GM23338 (cell line): ENCODE measurements around the gene DRC7. TPM values are rescaled to one million over a fixed set of nuclear protein-coding genes. Genes with fewer than 3 reads are reported as not detected.

Experiments used
- ATAC-seq: fragments of 200-7000 bp; cut with Tn5 transposase; 3 replicates; pipeline ENCODE4 v1.9.1; 2020
- DNase-seq: peaks from one replicate; pipeline ENCODE4 v3.0.0-alpha.2; 2015; ENCODE audit warnings: low spot score
- H2AFZ ChIP-seq: fragments of 200-600 bp; sonication (generic); 2 replicates; pipeline ENCODE4 v1.8.0; 2016; ENCODE audit warnings: antibody characterized with exemption, mild to moderate bottlenecking, moderate library complexity
- H3F3A ChIP-seq: fragments of 200-600 bp; sonication (generic); replicated peaks from 2 replicates; pipeline ENCODE4 v1.8.0; 2017; ENCODE audit warnings: antibody characterized with exemption, mixed run types, low read depth
- H3K27ac ChIP-seq: fragments of 200-600 bp; sonication (generic); 2 replicates; pipeline ENCODE4 v1.6.1; 2016; ENCODE audit warnings: low read depth
- H3K27me3 ChIP-seq: fragments of 200-600 bp; sonication (generic); 2 replicates; pipeline ENCODE4 v1.8.0; 2016; ENCODE audit warnings: mild to moderate bottlenecking, mixed run types, moderate library complexity; ENCODE audit not compliant: insufficient read depth
- H3K36me3 ChIP-seq: fragments of 200-600 bp; sonication (generic); 2 replicates; pipeline ENCODE4 v1.8.0; 2016; ENCODE audit warnings: mild to moderate bottlenecking; ENCODE audit not compliant: insufficient read depth
- H3K4me1 ChIP-seq: fragments of 200-600 bp; sonication (generic); 2 replicates; pipeline ENCODE4 v1.8.0; 2016; ENCODE audit warnings: mild to moderate bottlenecking, moderate library complexity; ENCODE audit not compliant: insufficient read depth
- H3K4me2 ChIP-seq: fragments of 200-600 bp; sonication (generic); 2 replicates; pipeline ENCODE4 v1.7.1; 2017; ENCODE audit warnings: mixed run types
- H3K4me3 ChIP-seq: fragments of 200-600 bp; sonication (generic); 2 replicates; pipeline ENCODE4 v1.6.1; 2016; ENCODE audit warnings: mixed run types
- H3K79me2 ChIP-seq: fragments of 200-600 bp; sonication (generic); replicated peaks from 2 replicates; pipeline ENCODE4 v1.8.0; 2017; ENCODE audit warnings: mild to moderate bottlenecking; ENCODE audit not compliant: insufficient read depth
- H3K9me2 ChIP-seq: fragments of 200-600 bp; sonication (generic); 2 replicates; pipeline ENCODE4 v1.8.0; 2017; ENCODE audit not compliant: insufficient read depth
- H4K20me1 ChIP-seq: fragments of 200-600 bp; sonication (generic); replicated peaks from 2 replicates; pipeline ENCODE4 v1.8.0; 2017; ENCODE audit warnings: mild to moderate bottlenecking; ENCODE audit not compliant: insufficient read depth
- H3K27ac Mint-ChIP-seq: 2 replicates; pipeline ENCODE4 v1.8.0; 2020; ENCODE audit warnings: inconsistent platforms, mild to moderate bottlenecking, moderate library complexity, mixed read lengths
- H3K27me3 Mint-ChIP-seq: 3 replicates; pipeline ENCODE4 v1.8.0; 2022; ENCODE audit warnings: low read depth, mild to moderate bottlenecking, moderate library complexity, mixed read lengths, inconsistent platforms; ENCODE audit not compliant: insufficient read depth, poor library complexity
- H3K36me3 Mint-ChIP-seq: 3 replicates; pipeline ENCODE4 v1.8.0; 2021; ENCODE audit warnings: low read depth, mild to moderate bottlenecking, inconsistent platforms, moderate library complexity, mixed read lengths
- H3K4me1 Mint-ChIP-seq: 3 replicates; pipeline ENCODE4 v1.8.0; 2020; ENCODE audit warnings: mild to moderate bottlenecking, inconsistent platforms, mixed read lengths
- H3K4me3 Mint-ChIP-seq: 3 replicates; pipeline ENCODE4 v1.8.0; 2021; ENCODE audit warnings: moderate library complexity, mild to moderate bottlenecking, inconsistent platforms, mixed read lengths
- H3K9me3 Mint-ChIP-seq: 3 replicates; pipeline ENCODE4 v1.8.0; 2020; ENCODE audit warnings: moderate library complexity, mild to moderate bottlenecking, inconsistent platforms, mixed read lengths
- JUNB ChIP-seq: IDR thresholded peaks from one replicate; pipeline ENCODE4 v1.6.1; 2016; ENCODE audit warnings: antibody characterized with exemption; ENCODE audit not compliant: unreplicated experiment
- POLR2AphosphoS5 ChIP-seq: IDR thresholded peaks from 2 replicates; pipeline ENCODE4 v1.6.1; 2016; ENCODE audit warnings: antibody characterized with exemption, low read depth
- polyA plus RNA-seq: library from polyadenylated mRNA; unstranded; fragments of >200 nt; fragmentation: Nextera tagmentation; extraction: Ambion mirVana; gene quantifications from 2 replicates; pipeline ENCODE4 v1.2.1, GENCODE V29; 2016
- total RNA-seq: library from RNA; depleted of rRNA; stranded (reverse); fragments of >200 nt; shearing (Covaris generic); gene quantifications from 2 replicates; pipeline ENCODE4 v1.2.3, GENCODE V29; 2014
- TF ChIP-seq, protein P1 (sequence below): fragments of 250-450 bp; sonication (Bioruptor Pico); IDR thresholded peaks from 2 replicates; pipeline ENCODE4 v1.5.0; 2020; ENCODE audit warnings: mild to moderate bottlenecking, moderate library complexity
- TF ChIP-seq, protein P2 (sequence below), 2 experiments: fragments of 200-600 bp in 1 of 2; sonication (generic) in 1 of 2; conservative IDR thresholded peaks; 2 replicates each; pipeline versions ENCODE4 v1.5.1 to v1.6.1; 2016 to 2017; ENCODE audit warnings: antibody characterized with exemption in 2 of 2, low read depth in 2 of 2, mild to moderate bottlenecking in 2 of 2, moderate library complexity in 1 of 2

The DRC7 gene
- total and polyA plus RNA-seq, 2 experiments from 2014 or later: not detected

DNA sequence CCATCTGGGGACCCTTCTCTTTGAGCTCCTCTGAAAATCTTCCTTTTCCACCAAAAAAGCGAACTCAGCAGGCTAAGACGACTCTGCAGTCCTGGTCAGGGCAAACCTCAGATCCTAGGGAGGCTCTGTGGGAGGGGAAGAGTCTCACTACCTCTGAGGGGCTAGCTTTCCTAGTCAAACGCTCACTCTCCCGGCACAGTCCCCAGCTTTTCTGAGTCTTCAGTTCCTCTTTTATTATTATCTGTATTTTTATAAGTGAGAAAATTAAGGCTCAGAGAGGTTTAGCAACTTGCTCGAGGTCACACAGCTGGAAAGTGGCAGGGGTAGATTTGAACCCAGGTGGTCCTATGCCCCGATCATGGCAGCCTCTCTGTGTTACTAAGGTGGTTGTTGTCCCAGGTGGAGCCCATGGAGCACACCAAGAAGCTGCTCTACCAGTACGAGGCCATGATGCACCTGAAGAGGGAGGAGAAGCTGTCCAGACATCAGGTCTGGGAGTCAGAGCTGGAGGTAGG is 31.9 kb downstream of the DRC7 start (continued):
- TF ChIP-seq, protein P1, sequence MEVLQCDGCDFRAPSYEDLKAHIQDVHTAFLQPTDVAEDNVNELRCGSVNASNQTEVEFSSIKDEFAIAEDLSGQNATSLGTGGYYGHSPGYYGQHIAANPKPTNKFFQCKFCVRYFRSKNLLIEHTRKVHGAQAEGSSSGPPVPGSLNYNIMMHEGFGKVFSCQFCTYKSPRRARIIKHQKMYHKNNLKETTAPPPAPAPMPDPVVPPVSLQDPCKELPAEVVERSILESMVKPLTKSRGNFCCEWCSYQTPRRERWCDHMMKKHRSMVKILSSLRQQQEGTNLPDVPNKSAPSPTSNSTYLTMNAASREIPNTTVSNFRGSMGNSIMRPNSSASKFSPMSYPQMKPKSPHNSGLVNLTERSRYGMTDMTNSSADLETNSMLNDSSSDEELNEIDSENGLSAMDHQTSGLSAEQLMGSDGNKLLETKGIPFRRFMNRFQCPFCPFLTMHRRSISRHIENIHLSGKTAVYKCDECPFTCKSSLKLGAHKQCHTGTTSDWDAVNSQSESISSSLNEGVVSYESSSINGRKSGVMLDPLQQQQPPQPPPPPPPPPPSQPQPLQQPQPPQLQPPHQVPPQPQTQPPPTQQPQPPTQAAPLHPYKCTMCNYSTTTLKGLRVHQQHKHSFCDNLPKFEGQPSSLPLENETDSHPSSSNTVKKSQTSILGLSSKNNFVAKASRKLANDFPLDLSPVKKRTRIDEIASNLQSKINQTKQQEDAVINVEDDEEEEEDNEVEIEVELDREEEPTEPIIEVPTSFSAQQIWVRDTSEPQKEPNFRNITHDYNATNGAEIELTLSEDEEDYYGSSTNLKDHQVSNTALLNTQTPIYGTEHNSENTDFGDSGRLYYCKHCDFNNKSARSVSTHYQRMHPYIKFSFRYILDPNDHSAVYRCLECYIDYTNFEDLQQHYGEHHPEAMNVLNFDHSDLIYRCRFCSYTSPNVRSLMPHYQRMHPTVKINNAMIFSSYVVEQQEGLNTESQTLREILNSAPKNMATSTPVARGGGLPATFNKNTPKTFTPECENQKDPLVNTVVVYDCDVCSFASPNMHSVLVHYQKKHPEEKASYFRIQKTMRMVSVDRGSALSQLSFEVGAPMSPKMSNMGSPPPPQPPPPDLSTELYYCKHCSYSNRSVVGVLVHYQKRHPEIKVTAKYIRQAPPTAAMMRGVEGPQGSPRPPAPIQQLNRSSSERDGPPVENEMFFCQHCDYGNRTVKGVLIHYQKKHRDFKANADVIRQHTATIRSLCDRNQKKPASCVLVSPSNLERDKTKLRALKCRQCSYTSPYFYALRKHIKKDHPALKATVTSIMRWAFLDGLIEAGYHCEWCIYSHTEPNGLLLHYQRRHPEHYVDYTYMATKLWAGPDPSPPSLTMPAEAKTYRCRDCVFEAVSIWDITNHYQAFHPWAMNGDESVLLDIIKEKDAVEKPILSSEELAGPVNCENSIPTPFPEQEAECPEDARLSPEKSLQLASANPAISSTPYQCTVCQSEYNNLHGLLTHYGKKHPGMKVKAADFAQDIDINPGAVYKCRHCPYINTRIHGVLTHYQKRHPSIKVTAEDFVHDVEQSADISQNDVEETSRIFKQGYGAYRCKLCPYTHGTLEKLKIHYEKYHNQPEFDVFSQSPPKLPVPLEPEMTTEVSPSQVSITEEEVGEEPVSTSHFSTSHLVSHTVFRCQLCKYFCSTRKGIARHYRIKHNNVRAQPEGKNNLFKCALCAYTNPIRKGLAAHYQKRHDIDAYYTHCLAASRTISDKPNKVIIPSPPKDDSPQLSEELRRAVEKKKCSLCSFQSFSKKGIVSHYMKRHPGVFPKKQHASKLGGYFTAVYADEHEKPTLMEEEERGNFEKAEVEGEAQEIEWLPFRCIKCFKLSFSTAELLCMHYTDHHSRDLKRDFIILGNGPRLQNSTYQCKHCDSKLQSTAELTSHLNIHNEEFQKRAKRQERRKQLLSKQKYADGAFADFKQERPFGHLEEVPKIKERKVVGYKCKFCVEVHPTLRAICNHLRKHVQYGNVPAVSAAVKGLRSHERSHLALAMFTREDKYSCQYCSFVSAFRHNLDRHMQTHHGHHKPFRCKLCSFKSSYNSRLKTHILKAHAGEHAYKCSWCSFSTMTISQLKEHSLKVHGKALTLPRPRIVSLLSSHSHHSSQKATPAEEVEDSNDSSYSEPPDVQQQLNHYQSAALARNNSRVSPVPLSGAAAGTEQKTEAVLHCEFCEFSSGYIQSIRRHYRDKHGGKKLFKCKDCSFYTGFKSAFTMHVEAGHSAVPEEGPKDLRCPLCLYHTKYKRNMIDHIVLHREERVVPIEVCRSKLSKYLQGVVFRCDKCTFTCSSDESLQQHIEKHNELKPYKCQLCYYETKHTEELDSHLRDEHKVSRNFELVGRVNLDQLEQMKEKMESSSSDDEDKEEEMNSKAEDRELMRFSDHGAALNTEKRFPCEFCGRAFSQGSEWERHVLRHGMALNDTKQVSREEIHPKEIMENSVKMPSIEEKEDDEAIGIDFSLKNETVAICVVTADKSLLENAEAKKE (CRISPR knock-in tag): no peak
- TF ChIP-seq POLR2AphosphoS5 (no peak), JUNB (no peak)
- TF ChIP-seq, protein P2, sequence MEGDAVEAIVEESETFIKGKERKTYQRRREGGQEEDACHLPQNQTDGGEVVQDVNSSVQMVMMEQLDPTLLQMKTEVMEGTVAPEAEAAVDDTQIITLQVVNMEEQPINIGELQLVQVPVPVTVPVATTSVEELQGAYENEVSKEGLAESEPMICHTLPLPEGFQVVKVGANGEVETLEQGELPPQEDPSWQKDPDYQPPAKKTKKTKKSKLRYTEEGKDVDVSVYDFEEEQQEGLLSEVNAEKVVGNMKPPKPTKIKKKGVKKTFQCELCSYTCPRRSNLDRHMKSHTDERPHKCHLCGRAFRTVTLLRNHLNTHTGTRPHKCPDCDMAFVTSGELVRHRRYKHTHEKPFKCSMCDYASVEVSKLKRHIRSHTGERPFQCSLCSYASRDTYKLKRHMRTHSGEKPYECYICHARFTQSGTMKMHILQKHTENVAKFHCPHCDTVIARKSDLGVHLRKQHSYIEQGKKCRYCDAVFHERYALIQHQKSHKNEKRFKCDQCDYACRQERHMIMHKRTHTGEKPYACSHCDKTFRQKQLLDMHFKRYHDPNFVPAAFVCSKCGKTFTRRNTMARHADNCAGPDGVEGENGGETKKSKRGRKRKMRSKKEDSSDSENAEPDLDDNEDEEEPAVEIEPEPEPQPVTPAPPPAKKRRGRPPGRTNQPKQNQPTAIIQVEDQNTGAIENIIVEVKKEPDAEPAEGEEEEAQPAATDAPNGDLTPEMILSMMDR (conservative IDR thresholded peaks at IDR 0.05; ENCODE audit: low read depth in 2 of 2): no peak

DNA sequence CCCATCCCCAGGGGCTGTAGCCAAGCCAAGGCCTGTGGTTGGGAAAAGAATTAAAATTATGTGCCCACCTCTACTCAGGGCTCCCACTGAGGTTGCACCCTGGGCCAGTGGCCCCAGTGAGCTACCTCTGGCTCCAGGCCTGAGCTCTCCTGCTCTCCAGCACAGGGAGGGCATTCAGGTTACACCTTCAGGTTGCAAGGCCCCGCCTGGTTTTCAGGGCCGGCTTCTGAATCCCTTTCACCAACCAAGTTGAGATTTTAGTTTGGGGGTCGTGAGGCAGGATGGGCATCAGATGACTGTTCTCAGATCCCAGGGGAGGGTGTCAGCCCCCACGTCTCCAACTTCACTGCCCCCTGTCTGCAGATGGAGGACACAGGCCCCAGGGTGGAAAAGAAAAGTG is 33.0 kb downstream of the DRC7 start:
- ATAC-seq: no peak; the same call in 2 of the 3 replicates
- H3K4me1 Mint-ChIP-seq: no peaks in the 10 kb centered on the region
- TF ChIP-seq, protein P2 (conservative IDR thresholded peaks at IDR 0.05; ENCODE audit: low read depth in 2 of 2): peak; percentile 28 to 33; a peak in 3 of 4 replicates
- no peak for TF ChIP-seq JUNB

More for the DNA sequence above, 33.0 kb downstream of the DRC7 start:
- Mint-ChIP-seq H3K9me3 (no peaks in the 10 kb centered on the region; the same call in 2 of the 3 replicates), H3K4me3 (no peak overlapping the region), H3K27ac (no peak overlapping the region), H3K27me3 (peaks cover 4% of the 10 kb centered on the region), H3K36me3 (no peaks in the 10 kb centered on the region)
- DNase-seq: no peak
- Histone ChIP-seq H3K4me3 (no peak overlapping the region), H3K79me2 (no peaks in the 10 kb centered on the region), H2AFZ (no peak overlapping the region), H3K4me1 (no peaks in the 10 kb centered on the region), H3K9me2 (no peaks in the 10 kb centered on the region), H3F3A (no peaks in the 10 kb centered on the region), H3K36me3 (no peaks in the 10 kb centered on the region), H3K4me2 (no peak overlapping the region), H3K27me3 (no peaks in the 10 kb centered on the region), H3K27ac (no peak overlapping the region), H4K20me1 (no peaks in the 10 kb centered on the region)
